Calu3 (cell line): Measurements from ENCODE around the gene PTPN13. TPM values are rescaled to one million over a fixed set of nuclear protein-coding genes. Genes with fewer than 3 reads are reported as not detected.

Experiments
- BruUV-seq: library from RNA; stranded (reverse); fragments of 400-500 nt; replicated peaks from 2 replicates; lab custom pipeline; 2021; lab: Mats Ljungman, UMichigan
- CTCF ChIA-PET: fragments of 300-600 bp; sonication (Branson Sonifier 250); formaldehyde crosslinking; loops from one replicate; lab custom pipeline; 2022; ENCODE audit warnings: antibody characterized with exemption; lab: Charles Lee
- DNase-seq: peaks from one replicate; pipeline ENCODE4 v3.0.0; 2022
- H3K27ac Mint-ChIP-seq: one replicate; pipeline ENCODE4 v1.8.0; 2022; ENCODE audit warnings: mixed read lengths; ENCODE audit not compliant: unreplicated experiment
- H3K27me3 Mint-ChIP-seq: one replicate; pipeline ENCODE4 v1.8.0; 2022; ENCODE audit warnings: mixed read lengths; ENCODE audit not compliant: unreplicated experiment
- H3K36me3 Mint-ChIP-seq: one replicate; pipeline ENCODE4 v1.8.0; 2022; ENCODE audit warnings: mild to moderate bottlenecking, moderate library complexity, mixed read lengths; ENCODE audit not compliant: insufficient read depth, unreplicated experiment
- H3K4me1 Mint-ChIP-seq: one replicate; pipeline ENCODE4 v1.8.0; 2022; ENCODE audit warnings: mild to moderate bottlenecking, low read depth, mixed read lengths; ENCODE audit not compliant: unreplicated experiment
- H3K4me3 Mint-ChIP-seq: one replicate; pipeline ENCODE4 v1.8.0; 2022; ENCODE audit warnings: mild to moderate bottlenecking, low read depth, moderate library complexity, mixed read lengths; ENCODE audit not compliant: unreplicated experiment
- H3K9me3 Mint-ChIP-seq: one replicate; pipeline ENCODE4 v1.8.0; 2022; ENCODE audit warnings: low read depth, mixed read lengths; ENCODE audit not compliant: unreplicated experiment
- intact Hi-C: fragments of 100-400 bp; cut with micrococcal nuclease; formaldehyde crosslinking; loops from one replicate; pipeline ENCODE4 v1.10.0; 2022; ENCODE audit not compliant: unreplicated experiment
- total RNA-seq: library from RNA; stranded (reverse); gene quantifications from 2 replicates; pipeline ENCODE4 v1.2.3, GENCODE V29; 2022
- TF ChIP-seq, protein P1 (sequence below): fragments of 200-600 bp; IDR thresholded peaks from one replicate; pipeline ENCODE4 v1.8.0; 2022; ENCODE audit warnings: antibody characterized with exemption; ENCODE audit not compliant: unreplicated experiment

The PTPN13 gene
- total RNA-seq, 1 experiment from 2014 or later: 23.3 TPM

GRCh38 chr4:86670298-86670697 lies 76.2 kb downstream of the PTPN13 start:
- no peak overlapping the region for H3K4me3 Mint-ChIP-seq
- CTCF ChIA-PET: interaction anchor here (1.6 kb wide), 1 partner anchor 172 kb away, joined by 3 read pairs; no protein-coding TSS in a partner anchor
- no peak for DNase-seq
- no peak overlapping the region for H3K27ac Mint-ChIP-seq
- no peaks in the 10 kb centered on the region for H3K27me3 Mint-ChIP-seq
- TF ChIP-seq, protein P1, sequence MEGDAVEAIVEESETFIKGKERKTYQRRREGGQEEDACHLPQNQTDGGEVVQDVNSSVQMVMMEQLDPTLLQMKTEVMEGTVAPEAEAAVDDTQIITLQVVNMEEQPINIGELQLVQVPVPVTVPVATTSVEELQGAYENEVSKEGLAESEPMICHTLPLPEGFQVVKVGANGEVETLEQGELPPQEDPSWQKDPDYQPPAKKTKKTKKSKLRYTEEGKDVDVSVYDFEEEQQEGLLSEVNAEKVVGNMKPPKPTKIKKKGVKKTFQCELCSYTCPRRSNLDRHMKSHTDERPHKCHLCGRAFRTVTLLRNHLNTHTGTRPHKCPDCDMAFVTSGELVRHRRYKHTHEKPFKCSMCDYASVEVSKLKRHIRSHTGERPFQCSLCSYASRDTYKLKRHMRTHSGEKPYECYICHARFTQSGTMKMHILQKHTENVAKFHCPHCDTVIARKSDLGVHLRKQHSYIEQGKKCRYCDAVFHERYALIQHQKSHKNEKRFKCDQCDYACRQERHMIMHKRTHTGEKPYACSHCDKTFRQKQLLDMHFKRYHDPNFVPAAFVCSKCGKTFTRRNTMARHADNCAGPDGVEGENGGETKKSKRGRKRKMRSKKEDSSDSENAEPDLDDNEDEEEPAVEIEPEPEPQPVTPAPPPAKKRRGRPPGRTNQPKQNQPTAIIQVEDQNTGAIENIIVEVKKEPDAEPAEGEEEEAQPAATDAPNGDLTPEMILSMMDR: no peak
- H3K36me3 Mint-ChIP-seq: no peaks in the 10 kb centered on the region
- no peaks in the 10 kb centered on the region for H3K9me3 Mint-ChIP-seq
- intact Hi-C loops: no loop called here
- H3K4me1 Mint-ChIP-seq: peaks cover 16% of the 10 kb centered on the region
- BruUV-seq: no TSS peak

DNA sequence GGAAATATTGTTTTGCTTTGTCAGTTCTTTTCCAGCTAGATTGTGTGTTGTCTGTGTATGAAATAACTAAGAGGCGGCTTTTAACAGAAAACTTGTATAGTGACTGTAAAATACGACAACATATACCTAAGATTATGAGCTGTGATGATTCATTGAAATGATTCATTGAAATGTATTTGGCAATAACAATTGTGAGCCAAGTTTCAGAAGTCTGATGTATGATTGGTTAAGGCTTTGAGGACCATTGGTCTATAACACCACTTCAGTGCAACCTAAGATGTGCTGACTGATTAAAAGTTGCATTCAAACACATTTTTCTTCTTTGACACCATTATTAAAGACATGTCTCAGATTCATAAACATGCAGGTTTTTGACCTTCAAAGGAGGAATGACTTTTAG lies 76.6 kb downstream of the PTPN13 start:
- H3K9me3 Mint-ChIP-seq: no peaks in the 10 kb centered on the region
- no peak for DNase-seq
- intact Hi-C loops: no loop called here
- BruUV-seq: no TSS peak
- CTCF ChIA-PET: interaction anchor here (1.6 kb wide), 1 partner anchor 172 kb away, joined by 3 read pairs; no protein-coding TSS in a partner anchor
- H3K36me3 Mint-ChIP-seq: no peaks in the 10 kb centered on the region
- no peak overlapping the region for H3K4me3 Mint-ChIP-seq
- no peaks in the 10 kb centered on the region for H3K27me3 Mint-ChIP-seq
- TF ChIP-seq, protein P1: no peak
- H3K4me1 Mint-ChIP-seq: peaks cover 16% of the 10 kb centered on the region
- no peak overlapping the region for H3K27ac Mint-ChIP-seq

GRCh38 chr4:86675548-86675947 lies 81.4 kb downstream of the PTPN13 start:
- CTCF ChIA-PET: no interaction called here
- Mint-ChIP-seq H3K9me3 (no peaks in the 10 kb centered on the region), H3K36me3 (no peaks in the 10 kb centered on the region), H3K4me3 (no peak overlapping the region), H3K27me3 (no peaks in the 10 kb centered on the region), H3K4me1 (peaks cover 4% of the 10 kb centered on the region), H3K27ac (no peak overlapping the region)
- no TSS peak for BruUV-seq
- no peak for DNase-seq
- TF ChIP-seq, protein P1: no peak
- intact Hi-C loops: no loop called here

GRCh38 chr4:86678796-86679195 lies 84.7 kb downstream of the PTPN13 start:
- CTCF ChIA-PET: no interaction called here
- no peaks in the 10 kb centered on the region for H3K9me3 Mint-ChIP-seq
- DNase-seq: no peak
- intact Hi-C loops: no loop called here
- no peaks in the 10 kb centered on the region for H3K36me3 Mint-ChIP-seq
- no TSS peak for BruUV-seq
- no peaks in the 10 kb centered on the region for H3K27me3 Mint-ChIP-seq
- H3K4me1 Mint-ChIP-seq: peaks cover under 1% of the 10 kb centered on the region
- TF ChIP-seq, protein P1: no peak
- H3K4me3 Mint-ChIP-seq: no peak overlapping the region
- H3K27ac Mint-ChIP-seq: no peak overlapping the region
